HepG2 (cell line): ENCODE measurements around the gene BIN1. TPM values are rescaled to one million over a fixed set of nuclear protein-coding genes. Genes with fewer than 3 reads are reported as not detected.
A peak's percentile ranks its signal among the peaks of the same experiment; 100 is the strongest.

Experiments used
- ARNT ChIP-seq: fragments of 450-650 bp; IDR thresholded peaks from 2 replicates; pipeline ENCODE4 v1.6.1; 2017
- FOSL2 ChIP-seq: sonication (generic); formaldehyde crosslinking; IDR thresholded peaks from 2 replicates; pipeline ENCODE4 v1.4.0; 2020; ENCODE audit warnings: missing genetic modification reagents
- HDAC2 ChIP-seq: sonication (generic); formaldehyde crosslinking; IDR thresholded peaks from 2 replicates; pipeline ENCODE4 v1.4.0; 2020; ENCODE audit warnings: missing genetic modification reagents
- HDAC6 ChIP-seq: fragments of 200-600 bp; sonication (generic); IDR thresholded peaks from 2 replicates; pipeline ENCODE4 v1.7.0; 2017; ENCODE audit warnings: mild to moderate bottlenecking, antibody characterized with exemption, low read length, low read depth
- KDM2A ChIP-seq: sonication (generic); formaldehyde crosslinking; IDR thresholded peaks from 2 replicates; pipeline ENCODE4 v1.4.0; 2020; ENCODE audit warnings: low read depth, missing genetic modification reagents, borderline replicate concordance
- RFXANK ChIP-seq: IDR thresholded peaks from 2 replicates; pipeline ENCODE4 v1.6.1; 2016
- TERF1 ChIP-seq: sonication (generic); formaldehyde crosslinking; IDR thresholded peaks from 2 replicates; pipeline ENCODE4 v1.8.0; 2022; ENCODE audit warnings: mild to moderate bottlenecking, missing genetic modification reagents, moderate library complexity
- ZMYM4 ChIP-seq: sonication (generic); formaldehyde crosslinking; IDR thresholded peaks from 2 replicates; pipeline ENCODE4 v1.8.1; 2023; ENCODE audit warnings: mild to moderate bottlenecking, missing genetic modification reagents
- ZNF10 ChIP-seq: sonication (generic); formaldehyde crosslinking; IDR thresholded peaks from 2 replicates; pipeline ENCODE4 v1.4.0; 2020; ENCODE audit warnings: mild to moderate bottlenecking, low read depth, missing genetic modification reagents, borderline replicate concordance
- ZNF589 ChIP-seq: sonication (generic); formaldehyde crosslinking; conservative IDR thresholded peaks from 2 replicates; pipeline ENCODE4 v1.8.0; 2022; ENCODE audit warnings: mild to moderate bottlenecking, moderate library complexity, missing genetic modification reagents
- ZNF609 ChIP-seq: sonication (generic); formaldehyde crosslinking; IDR thresholded peaks from 2 replicates; pipeline ENCODE4 v1.4.0; 2020; ENCODE audit warnings: mild to moderate bottlenecking, missing genetic modification reagents, borderline replicate concordance
- ZNF878 ChIP-seq: sonication (generic); formaldehyde crosslinking; IDR thresholded peaks from 2 replicates; pipeline ENCODE4 v1.8.1; 2023; ENCODE audit warnings: mild to moderate bottlenecking, missing genetic modification reagents, moderate library complexity
- polyA plus RNA-seq, 8 experiments: library from polyadenylated mRNA; depleted of rRNA in 3 of 8; stranded (reverse) in 7 of 8; unstranded in 1 of 8; fragments of >200 nt; fragmentation: Illumina TruSeq in 4 of 8; extraction: Trizol in 4 of 8; gene quantifications; 2 replicates each; pipeline versions ENCODE4 v1.2.1 to v1.2.3, GENCODE V29; 2011 to 2016; ENCODE audit warnings: low read depth in 4 of 8, missing spikeins in 1 of 8, mixed read lengths in 1 of 8; ENCODE audit not compliant: insufficient read depth in 1 of 8
- total RNA-seq, 5 experiments: library from RNA; depleted of rRNA; stranded (reverse); fragments of >200 nt; fragmentation: Illumina TruSeq; extraction: Trizol; gene quantifications; 2 replicates each; pipeline ENCODE4 v1.2.3, GENCODE V29; 2016; ENCODE audit warnings: low read depth in 1 of 5
- TF ChIP-seq, protein P1 (sequence below): sonication (generic); formaldehyde crosslinking; IDR thresholded peaks from 2 replicates; pipeline ENCODE4 v1.5.0; 2020; ENCODE audit warnings: mild to moderate bottlenecking, missing genetic modification reagents, borderline replicate concordance
- TF ChIP-seq, protein P2 (sequence below): conservative IDR thresholded peaks from 2 replicates; pipeline ENCODE4 v1.6.1; 2018; ENCODE audit warnings: missing genetic modification reagents
- TF ChIP-seq, protein P3 (sequence below): sonication (generic); formaldehyde crosslinking; IDR thresholded peaks from 2 replicates; pipeline ENCODE4 v1.5.0; 2020; ENCODE audit warnings: mild to moderate bottlenecking, missing genetic modification reagents

The BIN1 gene
- total and polyA plus RNA-seq, 2 of the 13 experiments (the other 11 are each of a cell fraction or from before 2014, with no cell fraction given): 0.93 to 1.2 TPM

DNA sequence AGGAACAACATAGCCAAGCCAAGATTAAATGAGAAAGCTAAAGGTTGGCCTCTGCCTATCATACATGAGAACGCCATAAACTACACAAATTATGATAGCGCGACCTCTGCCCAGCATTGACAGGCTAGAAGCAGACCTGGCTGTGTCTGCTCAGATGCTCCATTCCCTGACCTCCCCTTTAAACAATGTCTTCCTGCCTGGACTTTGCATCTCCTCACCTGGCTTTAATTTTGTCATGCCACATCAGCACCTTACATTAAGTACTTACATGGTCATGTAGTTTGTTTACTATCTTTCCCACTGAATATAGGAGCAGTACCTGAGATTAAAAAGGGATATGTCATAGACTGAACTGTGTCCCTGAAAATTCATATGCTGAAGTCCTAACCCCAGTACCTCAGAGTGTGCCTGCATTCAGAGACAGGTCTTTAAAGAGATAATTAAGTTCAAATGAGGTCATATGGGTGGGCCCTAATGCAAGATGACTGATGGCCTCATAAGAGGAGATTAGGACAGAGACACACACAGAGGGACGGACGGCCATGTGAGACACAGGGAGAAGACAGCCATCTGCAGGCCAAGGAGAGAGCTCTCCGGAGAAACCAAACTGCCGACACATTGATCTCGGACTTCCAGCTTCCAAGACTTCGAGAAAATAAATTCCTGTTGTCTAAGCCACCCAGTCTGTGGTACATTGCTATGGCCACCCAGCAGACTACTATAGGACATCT, 103.7 kb downstream of the BIN1 start (continued):
- TF ChIP-seq ZNF609 (CRISPR knock-in tag) (peak; percentile 39; the same call in 1 of the 2 replicates), ZNF589 (CRISPR knock-in tag) (no peak), KDM2A (CRISPR knock-in tag) (peak; percentile 37; the same call in 1 of the 2 replicates), HDAC2 (no peak), FOSL2 (no peak), HDAC6 (no peak), ZNF10 (CRISPR knock-in tag) (no peak), ZNF878 (no peak), RFXANK (CRISPR knock-in tag) (no peak), TERF1 (CRISPR knock-in tag) (no peak), ARNT (no peak), ZMYM4 (CRISPR knock-in tag) (peak; percentile 50)
- TF ChIP-seq, protein P1, sequence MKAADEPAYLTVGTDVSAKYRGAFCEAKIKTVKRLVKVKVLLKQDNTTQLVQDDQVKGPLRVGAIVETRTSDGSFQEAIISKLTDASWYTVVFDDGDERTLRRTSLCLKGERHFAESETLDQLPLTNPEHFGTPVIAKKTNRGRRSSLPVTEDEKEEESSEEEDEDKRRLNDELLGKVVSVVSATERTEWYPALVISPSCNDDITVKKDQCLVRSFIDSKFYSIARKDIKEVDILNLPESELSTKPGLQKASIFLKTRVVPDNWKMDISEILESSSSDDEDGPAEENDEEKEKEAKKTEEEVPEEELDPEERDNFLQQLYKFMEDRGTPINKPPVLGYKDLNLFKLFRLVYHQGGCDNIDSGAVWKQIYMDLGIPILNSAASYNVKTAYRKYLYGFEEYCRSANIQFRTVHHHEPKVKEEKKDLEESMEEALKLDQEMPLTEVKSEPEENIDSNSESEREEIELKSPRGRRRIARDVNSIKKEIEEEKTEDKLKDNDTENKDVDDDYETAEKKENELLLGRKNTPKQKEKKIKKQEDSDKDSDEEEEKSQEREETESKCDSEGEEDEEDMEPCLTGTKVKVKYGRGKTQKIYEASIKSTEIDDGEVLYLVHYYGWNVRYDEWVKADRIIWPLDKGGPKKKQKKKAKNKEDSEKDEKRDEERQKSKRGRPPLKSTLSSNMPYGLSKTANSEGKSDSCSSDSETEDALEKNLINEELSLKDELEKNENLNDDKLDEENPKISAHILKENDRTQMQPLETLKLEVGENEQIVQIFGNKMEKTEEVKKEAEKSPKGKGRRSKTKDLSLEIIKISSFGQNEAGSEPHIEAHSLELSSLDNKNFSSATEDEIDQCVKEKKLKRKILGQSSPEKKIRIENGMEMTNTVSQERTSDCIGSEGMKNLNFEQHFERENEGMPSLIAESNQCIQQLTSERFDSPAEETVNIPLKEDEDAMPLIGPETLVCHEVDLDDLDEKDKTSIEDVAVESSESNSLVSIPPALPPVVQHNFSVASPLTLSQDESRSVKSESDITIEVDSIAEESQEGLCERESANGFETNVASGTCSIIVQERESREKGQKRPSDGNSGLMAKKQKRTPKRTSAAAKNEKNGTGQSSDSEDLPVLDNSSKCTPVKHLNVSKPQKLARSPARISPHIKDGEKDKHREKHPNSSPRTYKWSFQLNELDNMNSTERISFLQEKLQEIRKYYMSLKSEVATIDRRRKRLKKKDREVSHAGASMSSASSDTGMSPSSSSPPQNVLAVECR (CRISPR knock-in tag): no peak; the same call in 1 of the 2 replicates
- TF ChIP-seq, protein P2, sequence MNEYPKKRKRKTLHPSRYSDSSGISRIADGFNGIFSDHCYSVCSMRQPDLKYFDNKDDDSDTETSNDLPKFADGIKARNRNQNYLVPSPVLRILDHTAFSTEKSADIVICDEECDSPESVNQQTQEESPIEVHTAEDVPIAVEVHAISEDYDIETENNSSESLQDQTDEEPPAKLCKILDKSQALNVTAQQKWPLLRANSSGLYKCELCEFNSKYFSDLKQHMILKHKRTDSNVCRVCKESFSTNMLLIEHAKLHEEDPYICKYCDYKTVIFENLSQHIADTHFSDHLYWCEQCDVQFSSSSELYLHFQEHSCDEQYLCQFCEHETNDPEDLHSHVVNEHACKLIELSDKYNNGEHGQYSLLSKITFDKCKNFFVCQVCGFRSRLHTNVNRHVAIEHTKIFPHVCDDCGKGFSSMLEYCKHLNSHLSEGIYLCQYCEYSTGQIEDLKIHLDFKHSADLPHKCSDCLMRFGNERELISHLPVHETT: no peak
- TF ChIP-seq, protein P3, sequence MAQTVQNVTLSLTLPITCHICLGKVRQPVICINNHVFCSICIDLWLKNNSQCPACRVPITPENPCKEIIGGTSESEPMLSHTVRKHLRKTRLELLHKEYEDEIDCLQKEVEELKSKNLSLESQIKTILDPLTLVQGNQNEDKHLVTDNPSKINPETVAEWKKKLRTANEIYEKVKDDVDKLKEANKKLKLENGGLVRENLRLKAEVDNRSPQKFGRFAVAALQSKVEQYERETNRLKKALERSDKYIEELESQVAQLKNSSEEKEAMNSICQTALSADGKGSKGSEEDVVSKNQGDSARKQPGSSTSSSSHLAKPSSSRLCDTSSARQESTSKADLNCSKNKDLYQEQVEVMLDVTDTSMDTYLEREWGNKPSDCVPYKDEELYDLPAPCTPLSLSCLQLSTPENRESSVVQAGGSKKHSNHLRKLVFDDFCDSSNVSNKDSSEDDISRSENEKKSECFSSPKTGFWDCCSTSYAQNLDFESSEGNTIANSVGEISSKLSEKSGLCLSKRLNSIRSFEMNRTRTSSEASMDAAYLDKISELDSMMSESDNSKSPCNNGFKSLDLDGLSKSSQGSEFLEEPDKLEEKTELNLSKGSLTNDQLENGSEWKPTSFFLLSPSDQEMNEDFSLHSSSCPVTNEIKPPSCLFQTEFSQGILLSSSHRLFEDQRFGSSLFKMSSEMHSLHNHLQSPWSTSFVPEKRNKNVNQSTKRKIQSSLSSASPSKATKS (CRISPR knock-in tag): no peak
